Mammary epithelial cell (primary cell): Measurements from ENCODE around the gene CPED1.

Source experiments
- EZH2 ChIP-seq: IDR thresholded peaks from 2 replicates; pipeline ENCODE4 v1.6.1; 2012; ENCODE audit warnings: low read length, inconsistent platforms, borderline replicate concordance
- TF ChIP-seq, protein P1 (sequence below), 2 donors: IDR thresholded peaks in 1 of 2; conservative IDR thresholded peaks in 1 of 2; 2 replicates each; pipeline ENCODE4 v1.5.1; 2011 to 2012; ENCODE audit warnings: inconsistent platforms in 2 of 2, low read length in 2 of 2, mild to moderate bottlenecking in 2 of 2, control low read depth in 1 of 2, low read depth in 1 of 2; ENCODE audit not compliant: insufficient read depth in 1 of 2; ENCODE audit errors: extremely low read depth in 1 of 2

- TF ChIP-seq, protein P1, sequence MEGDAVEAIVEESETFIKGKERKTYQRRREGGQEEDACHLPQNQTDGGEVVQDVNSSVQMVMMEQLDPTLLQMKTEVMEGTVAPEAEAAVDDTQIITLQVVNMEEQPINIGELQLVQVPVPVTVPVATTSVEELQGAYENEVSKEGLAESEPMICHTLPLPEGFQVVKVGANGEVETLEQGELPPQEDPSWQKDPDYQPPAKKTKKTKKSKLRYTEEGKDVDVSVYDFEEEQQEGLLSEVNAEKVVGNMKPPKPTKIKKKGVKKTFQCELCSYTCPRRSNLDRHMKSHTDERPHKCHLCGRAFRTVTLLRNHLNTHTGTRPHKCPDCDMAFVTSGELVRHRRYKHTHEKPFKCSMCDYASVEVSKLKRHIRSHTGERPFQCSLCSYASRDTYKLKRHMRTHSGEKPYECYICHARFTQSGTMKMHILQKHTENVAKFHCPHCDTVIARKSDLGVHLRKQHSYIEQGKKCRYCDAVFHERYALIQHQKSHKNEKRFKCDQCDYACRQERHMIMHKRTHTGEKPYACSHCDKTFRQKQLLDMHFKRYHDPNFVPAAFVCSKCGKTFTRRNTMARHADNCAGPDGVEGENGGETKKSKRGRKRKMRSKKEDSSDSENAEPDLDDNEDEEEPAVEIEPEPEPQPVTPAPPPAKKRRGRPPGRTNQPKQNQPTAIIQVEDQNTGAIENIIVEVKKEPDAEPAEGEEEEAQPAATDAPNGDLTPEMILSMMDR (conservative IDR thresholded peaks at IDR 0.05 in 1 of 2, IDR thresholded peaks at IDR 0.05 in 1 of 2; ENCODE audit: extremely low read depth in 1 of 2, insufficient read depth in 1 of 2, low read depth in 1 of 2, low read length in 2 of 2) = no peak
- no peak for TF ChIP-seq EZH2
Measured at GRCh38 chr7:120998520-120998919, 10.0 kb downstream of the CPED1 start.
